Kidney capillary endothelial cell (primary cell): ENCODE measurements around the gene SCYL3.

Source experiments
- DNase-seq: peaks from one replicate; pipeline ENCODE4 v3.0.0-alpha.2; 2018; ENCODE audit warnings: low spot score

SCYL3 gene

GRCh38 chr1:169899519-169900217 is 6.0 kb upstream of the SCYL3 start:
- DNase-seq, result no peak

GRCh38 chr1:169896013-169896412 is 2.3 kb upstream of the SCYL3 start:
- no peak for DNase-seq

GRCh38 chr1:169894424-169895145 is 889 bp upstream of the SCYL3 start:
- no peak for DNase-seq

GRCh38 chr1:169892927-169893644 is 610 bp downstream of the SCYL3 start:
- peak; percentile 24 for DNase-seq

GRCh38 chr1:169892176-169892926 is 1.3 kb downstream of the SCYL3 start:
- DNase-seq, result no peak

- DNase-seq, result no peak
These were observed 2.2 kb downstream of the SCYL3 start for GRCh38 chr1:169891539-169891885.

- DNase-seq, result no peak
These were observed 2.7 kb downstream of the SCYL3 start for GRCh38 chr1:169890761-169891538.

- no peak for DNase-seq
These were observed 3.8 kb downstream of the SCYL3 start for GRCh38 chr1:169889871-169890270.

- no peak for DNase-seq
These were observed 6.8 kb downstream of the SCYL3 start for GRCh38 chr1:169886931-169887330.

- no peak for DNase-seq
These were observed 7.3 kb downstream of the SCYL3 start for GRCh38 chr1:169886422-169886821.

- no peak for DNase-seq
These were observed 8.5 kb downstream of the SCYL3 start for GRCh38 chr1:169885207-169885606.

- DNase-seq, result no peak
These were observed 9.1 kb downstream of the SCYL3 start for GRCh38 chr1:169884634-169885033.

GRCh38 chr1:169882039-169882511 is 11.6 kb downstream of the SCYL3 start:
- DNase-seq, result no peak

GRCh38 chr1:169879034-169879840 is 14.5 kb downstream of the SCYL3 start:
- DNase-seq, result no peak

GRCh38 chr1:169878498-169878897 is 15.2 kb downstream of the SCYL3 start:
- DNase-seq, result no peak

- no peak for DNase-seq
These were observed 15.8 kb downstream of the SCYL3 start for GRCh38 chr1:169877800-169878491.

- no peak for DNase-seq
These were observed 19.5 kb downstream of the SCYL3 start for GRCh38 chr1:169874229-169874628.

GRCh38 chr1:169873582-169874199 is 20.0 kb downstream of the SCYL3 start:
- no peak for DNase-seq

GRCh38 chr1:169872906-169873305 is 20.8 kb downstream of the SCYL3 start:
- DNase-seq, result no peak
